Keratinocyte (primary cell): ENCODE measurements around the gene TRIM59.

Experiments used
- CTCF ChIP-seq, 3 experiments: IDR thresholded peaks in 1 of 3; conservative IDR thresholded peaks in 1 of 3; optimal IDR thresholded peaks in 1 of 3; 2 replicates in 2 of 3; 3 replicates in 1 of 3; pipeline versions ENCODE3 to v1.5.1; 2011; ENCODE audit warnings: low read length in 3 of 3, mild to moderate bottlenecking in 3 of 3, moderate library complexity in 2 of 3, control low read depth in 1 of 3, inconsistent platforms in 1 of 3; ENCODE audit not compliant: insufficient read depth in 2 of 3; ENCODE audit errors: extremely low read depth in 1 of 3
- EZH2 ChIP-seq: IDR thresholded peaks from one replicate; pipeline ENCODE4 v1.6.1; 2012; ENCODE audit warnings: inconsistent platforms, mild to moderate bottlenecking, low read length, moderate library complexity

GRCh38 chr3:160435747-160436146 is 13.8 kb downstream of the TRIM59 start:
- no peak for TF ChIP-seq CTCF (optimal IDR thresholded peaks at IDR 0.05 in 1 of 3, IDR thresholded peaks at IDR 0.05 in 1 of 3, conservative IDR thresholded peaks at IDR 0.05 in 1 of 3; ENCODE audit: extremely low read depth in 1 of 3, insufficient read depth in 2 of 3, low read length in 3 of 3)
- TF ChIP-seq EZH2: no peak
